ENCODE measurements around the gene MIPEP.

MIPEP gene

DNA sequence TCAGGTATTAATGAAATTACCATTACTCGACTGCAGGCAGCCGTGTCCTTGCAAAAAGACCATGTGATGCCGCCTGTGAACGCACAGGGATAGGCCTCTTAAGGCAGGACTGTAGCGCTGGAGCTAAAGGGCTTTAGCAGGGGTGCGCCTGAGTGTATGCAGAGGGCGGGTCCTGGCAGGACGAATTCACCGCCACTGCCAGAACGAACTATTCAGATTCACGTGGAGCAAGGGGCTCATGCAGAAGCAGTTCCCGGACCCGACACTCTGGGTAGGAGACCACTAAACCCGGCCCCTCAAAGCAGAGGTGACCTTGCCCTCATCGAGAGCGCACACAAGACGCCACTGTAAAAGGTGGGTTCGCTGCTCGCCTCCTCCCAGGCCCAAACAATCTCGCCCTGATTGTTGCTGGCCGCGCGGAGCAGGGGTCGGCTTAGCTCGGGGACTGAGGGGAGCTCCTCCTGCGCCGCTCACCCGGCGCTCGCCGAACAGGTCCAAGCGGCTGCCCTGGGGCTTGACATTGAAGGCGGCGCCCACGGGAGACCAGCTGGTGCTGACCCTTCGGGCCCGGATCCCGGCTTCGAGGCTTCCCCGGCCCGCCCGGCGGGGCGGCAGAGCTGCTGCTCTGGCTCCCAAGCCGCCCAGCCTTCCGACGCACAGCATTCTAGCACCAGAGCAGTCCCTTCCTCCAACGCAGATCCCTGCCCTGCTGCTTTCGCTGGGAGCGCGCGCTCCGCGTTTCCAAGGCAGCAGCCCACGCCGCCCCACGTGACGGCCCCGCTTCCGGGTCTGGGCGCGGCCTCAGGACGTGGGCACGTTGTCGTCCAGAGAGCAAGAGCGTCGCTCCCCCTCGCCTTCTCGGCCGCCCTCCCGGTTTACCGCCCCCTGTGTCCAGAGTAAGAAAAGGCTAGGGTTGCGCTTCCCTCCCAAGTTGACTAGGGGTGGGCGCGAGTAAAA, at the start of gene MIPEP:
TSS of gene MIPEP (minus strand) at position 743 of the 957 bp plus-strand sequence. CDS start at position 663, 80 bp downstream.
- peak; percentile 98 for DNase-seq (ENCODE audit: low read depth)
- peak within 1 kb of the TSS; percentile 92 for H3K4me3 ChIP-seq (ENCODE audit: low read depth, low read length)
- TF ChIP-seq MYC (IDR thresholded peaks at IDR 0.05; ENCODE audit: low read depth, low read length) (peak; percentile 99), POLR2A (IDR thresholded peaks at IDR 0.05; ENCODE audit: extremely low read depth, insufficient read length) (peak; percentile 72), CTCF (IDR thresholded peaks at IDR 0.05; ENCODE audit: low read depth, low read length) (peak; percentile 64)
- TF ChIP-seq, protein P1, sequence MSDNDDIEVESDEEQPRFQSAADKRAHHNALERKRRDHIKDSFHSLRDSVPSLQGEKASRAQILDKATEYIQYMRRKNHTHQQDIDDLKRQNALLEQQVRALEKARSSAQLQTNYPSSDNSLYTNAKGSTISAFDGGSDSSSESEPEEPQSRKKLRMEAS (IDR thresholded peaks at IDR 0.05; ENCODE audit: low read depth, low read length): peak; percentile 100

DNA sequence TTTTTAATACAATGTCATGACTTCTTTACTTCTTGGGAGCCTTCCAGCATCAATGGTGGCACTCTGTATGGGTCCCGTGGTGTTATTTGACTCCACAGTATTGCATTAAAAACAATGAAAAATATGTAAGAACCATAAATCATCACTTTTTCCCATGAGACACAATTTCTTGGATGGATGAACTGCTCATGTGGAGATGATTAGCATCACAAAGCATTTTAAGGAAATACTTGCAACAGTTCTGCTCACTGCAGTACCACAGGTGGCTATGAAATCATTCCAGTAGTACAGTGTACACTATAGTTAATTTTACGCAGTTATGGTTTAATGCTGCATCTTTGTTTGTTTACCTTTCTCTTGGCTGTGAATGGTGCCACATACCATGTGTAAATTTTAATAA, 45.3 kb upstream of the MIPEP start:
- TF ChIP-seq, protein P1 (IDR thresholded peaks at IDR 0.05; ENCODE audit: low read depth, low read length): no peak
- TF ChIP-seq CTCF (IDR thresholded peaks at IDR 0.05; ENCODE audit: low read depth, low read length): no peak
- TF ChIP-seq POLR2A (IDR thresholded peaks at IDR 0.05; ENCODE audit: extremely low read depth, insufficient read length): no peak
- TF ChIP-seq MYC (IDR thresholded peaks at IDR 0.05; ENCODE audit: low read depth, low read length): no peak
- no peak for DNase-seq (ENCODE audit: low read depth)
- no peak overlapping the region for H3K4me3 ChIP-seq (ENCODE audit: low read depth, low read length)

DNA sequence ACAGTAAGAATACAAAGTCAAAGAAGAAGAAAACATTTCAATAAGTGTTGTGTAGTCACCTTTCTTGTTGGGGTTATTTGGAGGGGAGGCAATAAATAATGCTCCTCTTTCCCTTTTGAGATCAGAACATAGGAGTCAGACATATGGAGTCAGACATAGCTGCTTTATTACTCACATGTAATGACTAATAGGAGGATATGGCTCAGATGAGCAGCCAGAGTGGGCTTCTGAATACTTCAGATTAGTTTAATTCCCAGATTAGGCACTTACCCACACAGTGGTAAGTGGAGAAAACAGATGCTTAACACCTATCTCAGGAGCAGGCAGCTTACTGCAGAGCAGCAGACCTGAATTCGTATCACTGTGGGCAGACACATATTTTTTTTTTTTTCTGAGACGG, 39.8 kb upstream of the MIPEP start:
- TF ChIP-seq, protein P1 (IDR thresholded peaks at IDR 0.05; ENCODE audit: low read depth, low read length): no peak
- TF ChIP-seq POLR2A (IDR thresholded peaks at IDR 0.05; ENCODE audit: extremely low read depth, insufficient read length): no peak
- TF ChIP-seq MYC (IDR thresholded peaks at IDR 0.05; ENCODE audit: low read depth, low read length): no peak
- no peak for TF ChIP-seq CTCF (IDR thresholded peaks at IDR 0.05; ENCODE audit: low read depth, low read length)
- H3K4me3 ChIP-seq (ENCODE audit: low read depth, low read length): no peak overlapping the region
- DNase-seq (ENCODE audit: low read depth): no peak

- H3K4me3 ChIP-seq (ENCODE audit: low read depth, low read length): no peak overlapping the region
- TF ChIP-seq, protein P1 (IDR thresholded peaks at IDR 0.05; ENCODE audit: low read depth, low read length): no peak
- TF ChIP-seq CTCF (IDR thresholded peaks at IDR 0.05; ENCODE audit: low read depth, low read length) (no peak), MYC (IDR thresholded peaks at IDR 0.05; ENCODE audit: low read depth, low read length) (no peak), POLR2A (IDR thresholded peaks at IDR 0.05; ENCODE audit: extremely low read depth, insufficient read length) (no peak)
- no peak for DNase-seq (ENCODE audit: low read depth)
Observed at GRCh38 chr13:23923031-23923430, 33.8 kb upstream of the MIPEP start.

GRCh38 chr13:23922005-23922932, 33.1 kb upstream of the MIPEP start:
- TF ChIP-seq CTCF (IDR thresholded peaks at IDR 0.05; ENCODE audit: low read depth, low read length) (no peak), POLR2A (IDR thresholded peaks at IDR 0.05; ENCODE audit: extremely low read depth, insufficient read length) (no peak), MYC (IDR thresholded peaks at IDR 0.05; ENCODE audit: low read depth, low read length) (no peak)
- TF ChIP-seq, protein P1 (IDR thresholded peaks at IDR 0.05; ENCODE audit: low read depth, low read length): no peak
- no peak for DNase-seq (ENCODE audit: low read depth)
- H3K4me3 ChIP-seq (ENCODE audit: low read depth, low read length): no peak overlapping the region
